Breast epithelium (tissue), 4 donors: ENCODE measurements around the gene ATAD2B. TPM values are rescaled to one million over a fixed set of nuclear protein-coding genes. Genes with fewer than 3 reads are reported as not detected.

Experiments
- DNase-seq, 2 donors: peaks; one replicate each; pipeline ENCODE4 v3.0.0-alpha.2; 2019; ENCODE audit warnings: low spot score in 2 of 2
- H3K27ac ChIP-seq, 2 donors: fragments of 200-600 bp; sonication (generic) in 1 of 2; one replicate each; pipeline ENCODE4 v1.5.1; 2016 to 2019; ENCODE audit warnings: mild to moderate bottlenecking in 1 of 2
- H3K27me3 ChIP-seq, 2 donors: fragments of 200-600 bp; sonication (generic) in 1 of 2; one replicate each; pipeline versions ENCODE4 v1.5.1 to v1.6.0; 2017 to 2019; ENCODE audit warnings: control low read depth in 1 of 2, mild to moderate bottlenecking in 1 of 2
- H3K36me3 ChIP-seq: fragments of 200-600 bp; one replicate; pipeline ENCODE4 v1.5.1; 2019
- H3K4me1 ChIP-seq, 2 donors: fragments of 200-600 bp; sonication (generic); one replicate each; pipeline ENCODE4 v1.5.1; 2016 to 2019; ENCODE audit warnings: control low read depth in 1 of 2
- H3K4me3 ChIP-seq, 3 donors: fragments of 200-600 bp; sonication (generic); 1 replicate in 2 of 3; 2 replicates in 1 of 3; pipeline ENCODE4 v1.5.1; 2016 to 2019; ENCODE audit warnings: mild to moderate bottlenecking in 3 of 3, moderate library complexity in 2 of 3
- H3K9me3 ChIP-seq, 2 donors: fragments of 200-600 bp; sonication (generic) in 1 of 2; one replicate each; pipeline ENCODE4 v1.5.1; 2016 to 2019; ENCODE audit warnings: control low read depth in 1 of 2
- CTCF ChIP-seq, 3 donors: fragments of 450-650 bp; IDR thresholded peaks; one replicate each; pipeline ENCODE4 v1.5.1; 2016 to 2017; ENCODE audit warnings: antibody characterized with exemption in 3 of 3, mild to moderate bottlenecking in 3 of 3, moderate library complexity in 3 of 3
- POLR2A ChIP-seq: fragments of 450-650 bp; IDR thresholded peaks from one replicate; pipeline ENCODE4 v1.6.1; 2016; ENCODE audit warnings: antibody characterized with exemption, mild to moderate bottlenecking, moderate library complexity
- POLR2AphosphoS5 ChIP-seq, 3 donors: sonication (generic); formaldehyde crosslinking; IDR thresholded peaks; one replicate each; pipeline ENCODE4 v1.6.1; 2017; ENCODE audit warnings: antibody characterized with exemption in 3 of 3
- intact Hi-C: fragments of 100-400 bp; cut with DNase I; formaldehyde crosslinking; loops from one replicate; pipeline ENCODE4 v1.15.1; 2023; ENCODE audit warnings: low total_unique reads
- total RNA-seq, 3 donors: library from RNA; depleted of rRNA; stranded (reverse); fragments of >200 nt; gene quantifications; one replicate each; pipeline ENCODE4 v1.1.0, GENCODE V29; 2016

Gene ATAD2B
- total RNA-seq, 3 donors from 2014 or later, result 22.6 to 48.1 (median 34.4) TPM

GRCh38 chr2:23828986-23829385 is 97.9 kb downstream of the ATAD2B start:
- intact Hi-C loops, result no loop called here
- no peaks in the 10 kb centered on the region for H3K36me3 ChIP-seq
- no peaks in the 10 kb centered on the region for H3K9me3 ChIP-seq
- no peaks in the 10 kb centered on the region for H3K27me3 ChIP-seq
- no peaks in the 10 kb centered on the region for H3K4me1 ChIP-seq
- H3K4me3 ChIP-seq, result no peak overlapping the region
- no peak for DNase-seq
- TF ChIP-seq CTCF (IDR thresholded peaks at IDR 0.05), result no peak
- no peak for TF ChIP-seq POLR2AphosphoS5 (IDR thresholded peaks at IDR 0.05)
- no peak for TF ChIP-seq POLR2A
- no peak overlapping the region for H3K27ac ChIP-seq

GRCh38 chr2:23828256-23828980 is 98.5 kb downstream of the ATAD2B start:
- Histone ChIP-seq H3K9me3 (no peaks in the 10 kb centered on the region), H3K27me3 (no peaks in the 10 kb centered on the region), H3K4me3 (no peak overlapping the region), H3K36me3 (no peaks in the 10 kb centered on the region), H3K4me1 (no peaks in the 10 kb centered on the region), H3K27ac (no peak overlapping the region)
- DNase-seq, result no peak
- TF ChIP-seq CTCF (IDR thresholded peaks at IDR 0.05), result no peak
- no peak for TF ChIP-seq POLR2A
- TF ChIP-seq POLR2AphosphoS5 (IDR thresholded peaks at IDR 0.05), result no peak
- intact Hi-C loops, result no loop called here

GRCh38 chr2:23827287-23827686 is 99.6 kb downstream of the ATAD2B start:
- Histone ChIP-seq H3K4me3 (no peak overlapping the region), H3K4me1 (no peaks in the 10 kb centered on the region), H3K27me3 (no peaks in the 10 kb centered on the region), H3K27ac (no peak overlapping the region), H3K9me3 (no peaks in the 10 kb centered on the region), H3K36me3 (no peaks in the 10 kb centered on the region)
- DNase-seq, result no peak
- intact Hi-C loops, result no loop called here
- no peak for TF ChIP-seq CTCF (IDR thresholded peaks at IDR 0.05)
- no peak for TF ChIP-seq POLR2A
- TF ChIP-seq POLR2AphosphoS5 (IDR thresholded peaks at IDR 0.05), result no peak

- no peaks in the 10 kb centered on the region for H3K36me3 ChIP-seq
- intact Hi-C loops, result no loop called here
Observed at GRCh38 chr2:23826771-23827170, 100.2 kb downstream of the ATAD2B start.

More at GRCh38 chr2:23826771-23827170, 100.2 kb downstream of the ATAD2B start:
- Histone ChIP-seq H3K4me3 (no peak overlapping the region), H3K27ac (no peak overlapping the region), H3K27me3 (no peaks in the 10 kb centered on the region), H3K9me3 (no peaks in the 10 kb centered on the region), H3K4me1 (no peaks in the 10 kb centered on the region)
- no peak for TF ChIP-seq POLR2A
- no peak for TF ChIP-seq POLR2AphosphoS5 (IDR thresholded peaks at IDR 0.05)
- no peak for TF ChIP-seq CTCF (IDR thresholded peaks at IDR 0.05)
- DNase-seq, result no peak
